Neural cell (in vitro differentiated cells): ENCODE results near the gene FAM135A.

ENCODE experiments used
- CTCF ChIP-seq: fragments of 450-650 bp; IDR thresholded peaks from 2 replicates; pipeline ENCODE4 v1.5.1; 2014; ENCODE audit warnings: antibody characterized with exemption, mild to moderate bottlenecking, moderate library complexity; ENCODE audit not compliant: poor library complexity, severe bottlenecking
- EP300 ChIP-seq: fragments of 450-650 bp; conservative IDR thresholded peaks from 2 replicates; pipeline ENCODE4 v1.6.1; 2014; ENCODE audit warnings: antibody characterized with exemption, mild to moderate bottlenecking, moderate library complexity; ENCODE audit not compliant: poor library complexity, severe bottlenecking
- EZH2 ChIP-seq: fragments of 200-600, 300-800 bp; shearing (Covaris generic), sonication (generic); IDR thresholded peaks from 2 replicates; pipeline ENCODE4 v1.6.1; 2014; ENCODE audit warnings: antibody characterized with exemption, low read length, borderline replicate concordance, mild to moderate bottlenecking; ENCODE audit not compliant: insufficient read depth, poor library complexity, severe bottlenecking
- MXI1 ChIP-seq: fragments of 450-650 bp; conservative IDR thresholded peaks from 2 replicates; pipeline ENCODE4 v1.6.1; 2014; ENCODE audit warnings: antibody characterized with exemption, mild to moderate bottlenecking; ENCODE audit not compliant: poor library complexity, severe bottlenecking
- POLR2AphosphoS5 ChIP-seq: IDR thresholded peaks from 2 replicates; pipeline ENCODE4 v1.6.1; 2012
- RAD21 ChIP-seq: fragments of 450-650 bp; conservative IDR thresholded peaks from 2 replicates; pipeline ENCODE4 v1.6.1; 2014; ENCODE audit warnings: antibody characterized with exemption, mild to moderate bottlenecking, moderate library complexity
- REST ChIP-seq: IDR thresholded peaks from 2 replicates; pipeline ENCODE4 v1.6.1; 2012; ENCODE audit warnings: borderline replicate concordance

- TF ChIP-seq CTCF (peak; percentile 63), MXI1 (no peak), RAD21 (peak; percentile 68), POLR2AphosphoS5 (no peak), EP300 (no peak), EZH2 (no peak), REST (no peak)
These were observed 134.0 kb downstream of the FAM135A start for GRCh38 chr6:70547313-70547712.
